IMR-90 (cell line): Measurements from ENCODE around the gene POR. TPM values are rescaled to one million over a fixed set of nuclear protein-coding genes. Genes with fewer than 3 reads are reported as not detected.

Experiments used
- ATAC-seq: fragments of 200-7000 bp; cut with Tn5 transposase; 2 replicates; pipeline ENCODE4 v1.9.1; 2020; ENCODE audit warnings: low read depth, mild to moderate bottlenecking, moderate library complexity
- BruUV-seq: library from RNA; stranded (reverse); fragments of 400-500 nt; replicated peaks from 2 replicates; lab custom pipeline; 2021; lab: Mats Ljungman, UMichigan
- CTCF ChIA-PET: fragments of 300-600 bp; formaldehyde crosslinking; extraction: SDS; loops from one replicate; lab custom pipeline; 2021; ENCODE audit warnings: antibody characterized with exemption; lab: Yijun Ruan, JAX
- POLR2A ChIA-PET: fragments of 300-600 bp; sonication (Branson Sonifier 250); formaldehyde crosslinking; loops from one replicate; lab custom pipeline; 2022; ENCODE audit warnings: antibody characterized with exemption; ENCODE audit not compliant: unreplicated experiment; lab: Charles Lee
- DNase-seq: peaks from one replicate; pipeline ENCODE4 v3.0.0; 2013
- H2AFZ ChIP-seq: replicated peaks from 2 replicates; pipeline ENCODE3; 2013; ENCODE audit warnings: low read length, mild to moderate bottlenecking; ENCODE audit not compliant: poor library complexity
- H2AK5ac ChIP-seq: 2 replicates; pipeline ENCODE4 v1.6.1; 2013; ENCODE audit warnings: low read depth, low read length, inconsistent platforms
- H2AK9ac ChIP-seq: replicated peaks from 2 replicates; pipeline ENCODE3; 2013; ENCODE audit warnings: mild to moderate bottlenecking, low read depth, low read length, moderate library complexity; ENCODE audit not compliant: poor library complexity
- H2BK120ac ChIP-seq: 2 replicates; pipeline ENCODE4 v1.6.1; 2013; ENCODE audit warnings: low read depth, low read length, inconsistent platforms
- H2BK15ac ChIP-seq: 3 replicates; pipeline ENCODE4 v1.6.1; 2013; ENCODE audit warnings: low read depth, low read length, inconsistent platforms
- H2BK20ac ChIP-seq: 2 replicates; pipeline ENCODE4 v1.6.1; 2013; ENCODE audit warnings: low read depth, mild to moderate bottlenecking, inconsistent platforms, low read length, moderate library complexity
- H2BK5ac ChIP-seq: 2 replicates; pipeline ENCODE4 v1.6.1; 2013; ENCODE audit warnings: mild to moderate bottlenecking, low read depth, low read length, inconsistent platforms; ENCODE audit not compliant: poor library complexity, severe bottlenecking
- H3K14ac ChIP-seq: replicated peaks from 2 replicates; pipeline ENCODE4 v1.6.1; 2013; ENCODE audit warnings: low read depth, low read length, inconsistent platforms
- H3K18ac ChIP-seq: 2 replicates; pipeline ENCODE4 v1.6.1; 2013; ENCODE audit warnings: low read depth, low read length, control low read depth
- H3K23ac ChIP-seq: 2 replicates; pipeline ENCODE4 v1.6.1; 2013; ENCODE audit warnings: low read depth, low read length, inconsistent platforms
- H3K27ac ChIP-seq: 2 replicates; pipeline ENCODE4 v1.5.1; 2013; ENCODE audit warnings: mild to moderate bottlenecking, control low read depth, low read length; ENCODE audit not compliant: insufficient read depth
- H3K27me3 ChIP-seq: 2 replicates; pipeline ENCODE4 v1.6.1; 2013; ENCODE audit warnings: low read length; ENCODE audit not compliant: control insufficient read depth, insufficient read depth
- H3K36me3 ChIP-seq: 2 replicates; pipeline ENCODE4 v1.6.1; 2013; ENCODE audit warnings: low read length, mixed read lengths; ENCODE audit not compliant: control insufficient read depth, insufficient read depth
- H3K4ac ChIP-seq: 2 replicates; pipeline ENCODE4 v1.6.1; 2013; ENCODE audit warnings: low read depth, low read length, inconsistent platforms
- H3K4me1 ChIP-seq: 2 replicates; pipeline ENCODE4 v1.6.1; 2013; ENCODE audit warnings: low read length, mixed read lengths; ENCODE audit not compliant: control insufficient read depth, insufficient read depth
- H3K4me2 ChIP-seq: 2 replicates; pipeline ENCODE4 v1.6.1; 2013; ENCODE audit warnings: low read depth, mild to moderate bottlenecking, control low read depth, low read length, moderate library complexity
- H3K4me3 ChIP-seq: 2 replicates; pipeline ENCODE4 v1.5.1; 2013; ENCODE audit warnings: low read depth, mild to moderate bottlenecking, control low read depth, low read length, moderate library complexity; ENCODE audit not compliant: insufficient read depth
- H3K56ac ChIP-seq: 2 replicates; pipeline ENCODE4 v1.6.1; 2013; ENCODE audit warnings: low read length, inconsistent platforms; ENCODE audit not compliant: insufficient read depth; ENCODE audit errors: extremely low read depth
- H3K79me1 ChIP-seq, 2 experiments: 2 replicates each; pipeline ENCODE4 v1.6.1; 2013; ENCODE audit warnings: low read length in 2 of 2, inconsistent platforms in 1 of 2, low read depth in 1 of 2
- H3K9ac ChIP-seq: 2 replicates; pipeline ENCODE4 v1.6.1; 2013; ENCODE audit warnings: low read depth, low read length, control low read depth
- H3K9me1 ChIP-seq: 2 replicates; pipeline ENCODE4 v1.6.1; 2013; ENCODE audit warnings: low read length, inconsistent platforms; ENCODE audit not compliant: insufficient read depth
- H3K9me3 ChIP-seq: 2 replicates; pipeline ENCODE4 v1.6.1; 2013; ENCODE audit warnings: low read length; ENCODE audit not compliant: control insufficient read depth, insufficient read depth
- H4K20me1 ChIP-seq: 2 replicates; pipeline ENCODE4 v1.6.1; 2013; ENCODE audit warnings: low read length, inconsistent platforms; ENCODE audit not compliant: insufficient read depth
- H4K5ac ChIP-seq: 2 replicates; pipeline ENCODE4 v1.6.1; 2013; ENCODE audit warnings: mild to moderate bottlenecking, low read depth, low read length, control low read depth
- H4K8ac ChIP-seq, 2 experiments: 2 replicates each; pipeline ENCODE4 v1.6.1; 2013; ENCODE audit warnings: low read depth in 2 of 2, low read length in 2 of 2, control low read depth in 1 of 2, inconsistent platforms in 1 of 2
- H4K91ac ChIP-seq: 2 replicates; pipeline ENCODE4 v1.6.1; 2013; ENCODE audit warnings: low read depth, low read length, inconsistent platforms; ENCODE audit not compliant: insufficient read depth
- CHD1 ChIP-seq: IDR thresholded peaks from 2 replicates; pipeline ENCODE4 v1.6.1; 2012; ENCODE audit warnings: low read depth, low read length, improper control_type of control experiment
- FOS ChIP-seq: fragments of 150-350 bp; IDR thresholded peaks from 2 replicates; pipeline ENCODE4 v1.6.1; 2016; ENCODE audit warnings: low read depth, low read length
- MAFK ChIP-seq: IDR thresholded peaks from 2 replicates; pipeline ENCODE4 v1.6.1; 2012; ENCODE audit warnings: low read depth, low read length, improper control_type of control experiment
- MAZ ChIP-seq: IDR thresholded peaks from 2 replicates; pipeline ENCODE4 v1.6.1; 2012; ENCODE audit warnings: low read depth, mild to moderate bottlenecking, low read length, improper control_type of control experiment, moderate library complexity, borderline replicate concordance
- MXI1 ChIP-seq: IDR thresholded peaks from 2 replicates; pipeline ENCODE4 v1.6.1; 2012; ENCODE audit warnings: low read depth, mild to moderate bottlenecking, low read length, moderate library complexity, borderline replicate concordance
- NFE2L2 ChIP-seq: fragments of 150-350 bp; IDR thresholded peaks from 2 replicates; pipeline ENCODE4 v1.6.1; 2016; ENCODE audit warnings: low read depth, mild to moderate bottlenecking, low read length
- POLR2A ChIP-seq: IDR thresholded peaks from 2 replicates; pipeline ENCODE4 v1.6.1; 2012; ENCODE audit warnings: mild to moderate bottlenecking, low read depth, low read length
- RAD21 ChIP-seq: IDR thresholded peaks from 2 replicates; pipeline ENCODE4 v1.6.1; 2012; ENCODE audit warnings: low read length, improper control_type of control experiment
- RCOR1 ChIP-seq: IDR thresholded peaks from 2 replicates; pipeline ENCODE4 v1.6.1; 2012; ENCODE audit warnings: mild to moderate bottlenecking, low read length, improper control_type of control experiment; ENCODE audit not compliant: insufficient replicate concordance
- RFX5 ChIP-seq: IDR thresholded peaks from 2 replicates; pipeline ENCODE4 v1.8.0; 2012; ENCODE audit warnings: low read depth, mild to moderate bottlenecking, low read length, moderate library complexity
- SMC3 ChIP-seq: fragments of 150-350 bp; IDR thresholded peaks from 2 replicates; pipeline ENCODE4 v1.6.1; 2016; ENCODE audit warnings: low read depth, mild to moderate bottlenecking, antibody characterized with exemption, low read length, moderate library complexity
- WGBS, 2 experiments: methylation state at CpG; one replicate each; pipeline versions ENCODE4 v1.1.5 to v1.1.7; 2013; ENCODE audit warnings: missing lambda C conversion rate in 2 of 2; ENCODE audit not compliant: insufficient read length in 1 of 2; ENCODE audit errors: extremely low coverage in 2 of 2; 5-methylcytosine and 5-hydroxymethylcytosine counted together
- dilution Hi-C: fragments of 300-500 bp; cut with HindIII; formaldehyde crosslinking; loops from one replicate; pipeline ENCODE4 v1.14.3; 2018; ENCODE audit warnings: low sequenced_read_pairs; ENCODE audit not compliant: unreplicated experiment
- in situ Hi-C: fragments of 300-500 bp; cut with MboI; formaldehyde crosslinking; loops from 3 replicates; pipeline ENCODE4 v1.14.3; 2019; ENCODE audit warnings: low sequenced_read_pairs, inconsistent platforms, mixed read lengths
- intact Hi-C: fragments of 100-400 bp; cut with micrococcal nuclease; formaldehyde crosslinking; loops from 2 replicates; pipeline ENCODE4 v1.10.0; 2022
- polyA plus RNA-seq, 3 experiments: library from polyadenylated mRNA; depleted of rRNA; stranded (reverse); fragments of >200 nt; gene quantifications; 2 replicates each; pipeline ENCODE4 v1.2.3, GENCODE V29; 2012; ENCODE audit warnings: low replicate concordance in 1 of 3
- total RNA-seq: library from RNA; depleted of rRNA; stranded (reverse); fragments of >200 nt; gene quantifications from 2 replicates; pipeline ENCODE4 v1.2.3, GENCODE V29; 2012
- TF ChIP-seq, protein P1 (sequence below): conservative IDR thresholded peaks from 2 replicates; pipeline ENCODE4 v1.5.1; 2012; ENCODE audit warnings: mild to moderate bottlenecking, low read depth, low read length, improper control_type of control experiment
- TF ChIP-seq, protein P2 (sequence below): fragments of 150-350 bp; IDR thresholded peaks from 2 replicates; pipeline ENCODE4 v1.6.1; 2016; ENCODE audit warnings: low read depth, mild to moderate bottlenecking, low read length, moderate library complexity, borderline replicate concordance
- TF ChIP-seq, protein P3 (sequence below): fragments of 150-350 bp; IDR thresholded peaks from 2 replicates; pipeline ENCODE4 v1.6.1; 2017; ENCODE audit warnings: mild to moderate bottlenecking, antibody characterized with exemption, low read length, low read depth

Gene POR
- total and polyA plus RNA-seq, 2 of the 4 experiments (the other 2 are of a cell fraction), result 25.5 to 42.2 TPM

DNA sequence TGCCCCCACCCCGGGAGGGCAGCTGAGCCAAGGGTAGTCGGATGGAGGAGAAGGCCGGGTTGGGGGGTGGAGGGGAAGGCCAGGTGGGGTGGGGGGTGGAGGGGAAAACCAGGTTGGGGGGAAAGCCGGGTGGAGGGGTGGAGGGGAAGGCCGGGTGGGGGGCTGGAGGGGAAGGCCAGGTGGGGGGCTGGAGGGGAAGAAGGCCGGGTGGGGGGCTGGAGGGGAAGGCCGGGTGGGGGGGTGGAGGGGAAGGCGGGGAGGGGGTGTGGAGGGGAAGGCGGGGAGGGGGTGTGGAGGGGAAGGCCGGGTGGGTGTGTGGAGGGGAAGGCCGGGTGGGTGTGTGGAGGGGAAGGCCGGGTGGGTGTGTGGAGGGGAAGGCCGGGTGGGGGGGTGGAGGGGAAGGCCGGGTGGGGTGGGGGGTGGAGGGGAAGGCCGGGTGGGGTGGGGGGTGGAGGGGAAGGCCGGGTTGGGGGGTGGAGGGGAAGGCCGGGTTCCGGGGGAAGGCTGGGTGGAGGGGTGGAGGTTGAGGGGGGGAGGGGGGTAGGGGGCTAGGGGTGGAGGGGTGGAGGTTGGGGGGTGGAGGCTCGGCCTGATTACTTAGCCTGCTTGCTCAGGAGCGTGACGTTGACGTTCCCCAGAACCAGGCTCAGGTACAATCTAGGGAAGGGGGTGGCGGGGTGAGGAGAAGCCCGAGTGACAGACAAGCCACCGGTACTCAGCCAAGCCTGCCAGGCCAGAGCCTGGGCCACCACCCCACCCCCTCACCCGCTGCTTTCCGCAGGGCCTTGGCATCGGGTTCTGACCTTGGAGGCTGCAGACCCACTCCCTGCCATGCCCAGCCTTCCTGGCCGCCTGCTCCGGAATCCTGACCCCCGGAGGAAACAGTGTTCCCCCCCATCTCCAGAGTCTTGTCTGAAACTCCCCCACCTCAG is 73.9 kb downstream of the POR start:
- Histone ChIP-seq H4K91ac (no peak overlapping the region), H3K4me1 (peaks cover 8% of the 10 kb centered on the region), H3K56ac (no peak overlapping the region), H3K27me3 (no peaks in the 10 kb centered on the region), H3K9me3 (no peaks in the 10 kb centered on the region), H3K4me2 (no peak overlapping the region), H2BK20ac (no peak overlapping the region), H3K27ac (no peak overlapping the region), H4K20me1 (peaks cover 4% of the 10 kb centered on the region), H4K5ac (no peak overlapping the region), H2AFZ (no peak overlapping the region), H3K14ac (no peak overlapping the region), H3K36me3 (peaks cover 40% of the 10 kb centered on the region), H3K4ac (no peak overlapping the region), H2AK9ac (no peak overlapping the region), H3K23ac (no peak overlapping the region), H4K8ac (no peak overlapping the region), H2BK5ac (no peak overlapping the region), H2BK15ac (no peak overlapping the region), H2AK5ac (no peak overlapping the region), H3K79me1 (peaks cover 4 to 18% of the 10 kb centered on the region in 2 experiments; a peak in 3 of 4 replicates), H3K9me1 (peaks cover 6% of the 10 kb centered on the region; the same call in 1 of the 2 replicates), H3K18ac (no peak overlapping the region), H3K4me3 (no peak overlapping the region), H2BK120ac (no peak overlapping the region), H3K9ac (no peak overlapping the region)
- dilution Hi-C loops, result no loop called here
- BruUV-seq, result no TSS peak
- intact Hi-C loops, result no loop called here
- no peak for DNase-seq
- in situ Hi-C loops, result no loop called here
- ChIA-PET CTCF (no interaction called here), POLR2A (no interaction called here)
- no peak for ATAC-seq
- 61% methylated on average over 3 of the region's 31 CpGs; no CpG with 5 or more reads in 1 of the 2 experiments for WGBS, 2 experiments
- TF ChIP-seq NFE2L2 (no peak), POLR2A (no peak), MXI1 (no peak), RCOR1 (no peak), MAFK (no peak), MAZ (no peak), CHD1 (no peak), RAD21 (no peak), RFX5 (no peak), SMC3 (no peak), FOS (no peak)
- TF ChIP-seq, protein P1, sequence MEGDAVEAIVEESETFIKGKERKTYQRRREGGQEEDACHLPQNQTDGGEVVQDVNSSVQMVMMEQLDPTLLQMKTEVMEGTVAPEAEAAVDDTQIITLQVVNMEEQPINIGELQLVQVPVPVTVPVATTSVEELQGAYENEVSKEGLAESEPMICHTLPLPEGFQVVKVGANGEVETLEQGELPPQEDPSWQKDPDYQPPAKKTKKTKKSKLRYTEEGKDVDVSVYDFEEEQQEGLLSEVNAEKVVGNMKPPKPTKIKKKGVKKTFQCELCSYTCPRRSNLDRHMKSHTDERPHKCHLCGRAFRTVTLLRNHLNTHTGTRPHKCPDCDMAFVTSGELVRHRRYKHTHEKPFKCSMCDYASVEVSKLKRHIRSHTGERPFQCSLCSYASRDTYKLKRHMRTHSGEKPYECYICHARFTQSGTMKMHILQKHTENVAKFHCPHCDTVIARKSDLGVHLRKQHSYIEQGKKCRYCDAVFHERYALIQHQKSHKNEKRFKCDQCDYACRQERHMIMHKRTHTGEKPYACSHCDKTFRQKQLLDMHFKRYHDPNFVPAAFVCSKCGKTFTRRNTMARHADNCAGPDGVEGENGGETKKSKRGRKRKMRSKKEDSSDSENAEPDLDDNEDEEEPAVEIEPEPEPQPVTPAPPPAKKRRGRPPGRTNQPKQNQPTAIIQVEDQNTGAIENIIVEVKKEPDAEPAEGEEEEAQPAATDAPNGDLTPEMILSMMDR, result no peak
- TF ChIP-seq, protein P2, sequence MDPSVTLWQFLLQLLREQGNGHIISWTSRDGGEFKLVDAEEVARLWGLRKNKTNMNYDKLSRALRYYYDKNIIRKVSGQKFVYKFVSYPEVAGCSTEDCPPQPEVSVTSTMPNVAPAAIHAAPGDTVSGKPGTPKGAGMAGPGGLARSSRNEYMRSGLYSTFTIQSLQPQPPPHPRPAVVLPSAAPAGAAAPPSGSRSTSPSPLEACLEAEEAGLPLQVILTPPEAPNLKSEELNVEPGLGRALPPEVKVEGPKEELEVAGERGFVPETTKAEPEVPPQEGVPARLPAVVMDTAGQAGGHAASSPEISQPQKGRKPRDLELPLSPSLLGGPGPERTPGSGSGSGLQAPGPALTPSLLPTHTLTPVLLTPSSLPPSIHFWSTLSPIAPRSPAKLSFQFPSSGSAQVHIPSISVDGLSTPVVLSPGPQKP, result no peak
- TF ChIP-seq, protein P3, sequence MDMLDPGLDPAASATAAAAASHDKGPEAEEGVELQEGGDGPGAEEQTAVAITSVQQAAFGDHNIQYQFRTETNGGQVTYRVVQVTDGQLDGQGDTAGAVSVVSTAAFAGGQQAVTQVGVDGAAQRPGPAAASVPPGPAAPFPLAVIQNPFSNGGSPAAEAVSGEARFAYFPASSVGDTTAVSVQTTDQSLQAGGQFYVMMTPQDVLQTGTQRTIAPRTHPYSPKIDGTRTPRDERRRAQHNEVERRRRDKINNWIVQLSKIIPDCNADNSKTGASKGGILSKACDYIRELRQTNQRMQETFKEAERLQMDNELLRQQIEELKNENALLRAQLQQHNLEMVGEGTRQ, result no peak
